HG02798 (cell line): ENCODE results near the gene WDR46.

Source experiments
- ATAC-seq: cut with Tn5 transposase; IDR thresholded peaks from one replicate; pipeline ENCODE4 v1.9.1; 2021; ENCODE audit warnings: mild to moderate bottlenecking; ENCODE audit not compliant: unreplicated experiment, poor library complexity

Gene WDR46

GRCh38 chr6:33314943-33315792 is 26.1 kb upstream of the WDR46 start:
- ATAC-seq: no peak

GRCh38 chr6:33314515-33314942 is 25.5 kb upstream of the WDR46 start:
- no peak for ATAC-seq

DNA sequence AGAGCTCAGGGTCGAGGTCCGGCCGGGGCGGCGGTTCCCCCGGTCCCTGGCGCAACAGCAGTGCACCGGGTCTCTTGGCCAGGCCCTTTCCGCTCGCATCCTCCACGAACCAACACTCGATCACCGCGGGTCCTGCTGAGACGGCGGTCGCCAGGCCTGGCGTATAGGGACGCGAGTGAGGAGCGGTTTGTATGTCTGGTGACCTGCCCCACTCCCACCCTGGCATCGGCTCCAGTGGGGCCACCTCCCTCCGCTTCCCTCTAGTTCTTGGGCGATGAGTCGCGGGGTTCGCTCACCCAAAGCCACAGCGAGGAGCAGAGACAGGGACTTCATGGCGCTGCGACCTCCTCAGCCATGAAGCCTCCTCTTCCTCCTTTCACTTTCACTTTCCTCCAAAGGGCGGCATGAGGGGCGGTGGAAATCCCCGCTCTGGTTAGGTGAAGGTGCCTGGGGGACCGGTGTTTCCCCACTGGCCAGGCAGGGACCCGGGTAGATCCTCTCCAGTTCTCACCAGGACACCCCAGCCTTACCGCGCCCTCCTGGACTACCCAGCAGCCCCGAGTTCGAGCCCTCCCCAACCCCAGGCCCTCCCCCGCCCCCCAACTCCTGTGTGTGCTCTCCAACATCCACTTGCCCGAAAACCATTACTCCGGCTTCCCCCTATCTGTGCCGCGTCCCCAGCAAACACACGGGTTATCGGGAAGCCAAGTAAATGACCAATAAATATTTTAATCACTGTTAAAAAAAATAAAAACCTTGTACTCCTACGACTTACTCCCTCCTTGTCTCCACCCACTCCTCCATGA is 24.9 kb upstream of the WDR46 start, which contains the start of gene TAPBP:
Gene TAPBP (minus strand): TSS at position 370 of the 806 bp plus-strand sequence. CDS start 37 bp downstream, at position 333.
- ATAC-seq: peak; percentile 40

GRCh38 chr6:33313105-33313708 is 24.2 kb upstream of the WDR46 start:
- ATAC-seq: peak; percentile 3

GRCh38 chr6:33312361-33313104 is 23.5 kb upstream of the WDR46 start:
- peak; percentile 36 for ATAC-seq

DNA sequence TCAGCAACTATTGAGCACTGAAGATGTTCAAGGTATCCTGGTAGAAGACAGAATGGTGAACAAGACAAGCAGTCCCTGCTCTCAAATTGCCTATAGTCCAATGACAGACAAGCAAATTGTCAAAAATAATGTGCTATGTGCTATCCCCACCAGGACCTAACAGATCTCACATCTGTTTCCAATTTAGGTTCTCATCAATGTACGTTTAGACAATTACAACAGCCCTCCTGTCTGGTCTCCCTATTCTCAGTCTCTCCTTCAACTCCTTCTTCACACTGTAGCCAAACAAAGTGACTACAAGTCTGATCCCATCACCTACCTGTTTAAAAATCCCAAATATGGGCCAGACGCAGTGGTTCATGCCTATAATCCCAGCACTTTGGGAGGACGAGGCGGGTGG is 17.3 kb upstream of the WDR46 start:
- ATAC-seq: no peak

DNA sequence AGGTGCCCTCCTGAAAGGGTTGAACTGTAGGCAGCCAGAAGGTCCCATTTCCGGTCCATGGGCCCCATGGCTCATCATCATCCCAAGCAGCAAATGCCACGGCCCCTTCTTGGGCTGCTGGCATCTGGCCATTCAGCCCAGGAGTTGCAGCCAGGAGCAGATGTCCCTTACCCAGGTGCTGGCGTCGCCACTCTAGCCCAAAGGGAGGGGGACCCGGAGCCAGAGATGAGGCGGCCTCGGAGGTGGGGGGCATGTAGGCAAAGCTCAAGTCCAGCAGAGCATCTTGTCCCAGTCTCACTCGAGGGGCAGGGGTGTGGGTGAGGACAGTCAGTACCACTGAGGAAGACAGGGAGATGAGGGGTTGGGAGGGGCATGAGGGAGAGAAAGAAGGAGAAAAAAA is 16.0 kb upstream of the WDR46 start:
- ATAC-seq: no peak

DNA sequence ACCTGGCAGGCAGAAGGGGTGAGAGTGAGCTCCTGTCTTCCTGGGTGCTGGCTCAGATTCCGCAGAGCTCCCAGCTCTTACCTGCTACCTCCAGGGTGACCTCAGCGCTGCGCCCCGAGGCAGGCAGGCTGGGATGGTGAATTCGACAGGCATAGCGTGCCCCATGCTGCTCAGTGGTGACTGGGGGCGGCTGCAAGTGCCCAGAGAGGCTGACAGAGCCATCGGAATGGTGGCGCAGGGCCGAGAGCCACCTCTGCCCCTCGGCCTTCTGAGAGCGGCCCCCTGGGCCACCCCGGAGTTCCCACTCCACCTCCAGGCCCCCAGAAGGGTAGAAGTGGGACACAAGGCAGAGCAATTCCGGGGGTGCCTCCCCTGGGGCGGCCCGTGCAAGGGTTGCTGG is 15.2 kb upstream of the WDR46 start:
- ATAC-seq: no peak

- ATAC-seq: no peak
These were observed 12.8 kb upstream of the WDR46 start for GRCh38 chr6:33301877-33302276.

DNA sequence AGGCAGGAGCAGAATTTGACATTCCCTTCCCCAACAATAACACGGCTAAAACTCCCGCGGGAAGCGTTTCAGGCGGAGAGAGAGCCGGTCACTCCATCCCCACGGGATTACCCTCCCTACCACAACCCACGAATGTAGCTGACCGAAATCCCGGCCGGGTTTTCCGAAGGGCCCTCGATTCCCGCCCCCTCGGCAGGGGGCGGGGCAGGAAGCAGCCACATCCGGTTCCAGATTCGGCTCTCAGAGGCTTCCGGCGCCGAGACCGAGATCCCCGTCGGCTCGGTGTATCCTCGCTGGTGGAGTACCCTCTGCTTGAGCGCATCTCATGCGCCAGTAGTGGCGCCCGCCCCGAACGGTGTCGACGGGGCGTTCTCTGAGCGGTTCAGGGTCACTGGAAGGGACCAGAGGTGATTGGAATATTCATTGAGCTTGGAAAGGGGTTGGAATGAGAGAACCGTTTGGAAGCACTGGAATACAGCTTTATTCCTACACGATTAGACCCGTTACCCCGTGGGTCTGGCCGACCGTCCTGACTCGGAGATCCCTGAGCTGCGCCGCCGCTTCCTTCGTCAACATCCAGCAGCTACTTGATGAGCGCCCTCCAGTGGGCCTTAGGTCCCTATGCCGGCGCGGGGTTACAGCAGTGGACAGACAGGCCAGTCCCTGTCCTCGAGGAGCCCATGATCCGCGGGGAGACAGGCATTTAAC is 10.4 kb upstream of the WDR46 start:
- peak; percentile 85 for ATAC-seq

DNA sequence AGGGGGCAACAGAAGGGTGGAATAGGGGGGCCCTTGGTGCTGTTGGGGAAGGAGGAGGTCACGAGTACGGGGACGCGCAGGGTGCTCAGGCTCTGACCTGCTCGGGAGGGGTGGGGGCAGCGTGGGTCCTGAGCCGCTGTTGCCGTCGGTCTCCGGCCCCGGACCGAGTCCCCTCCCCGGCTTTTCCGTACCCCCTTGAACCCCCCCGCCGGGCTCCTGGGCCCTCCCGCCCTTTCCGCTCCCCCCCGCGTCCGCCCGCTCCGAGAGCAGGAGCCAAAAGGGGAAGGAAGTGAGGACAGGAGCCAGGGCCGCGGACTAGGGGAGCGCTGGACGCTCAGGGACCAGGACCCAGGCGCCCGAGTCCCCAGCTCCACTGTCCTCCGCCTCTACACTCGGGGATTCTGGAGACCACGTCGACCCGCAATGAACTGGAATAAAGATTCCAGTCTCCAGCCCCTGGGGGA is 9.8 kb upstream of the WDR46 start, which contains the start of gene RGL2:
Gene RGL2 (minus strand): TSS at position 170 of the 464 bp plus-strand sequence. CDS start 332 bp downstream, outside the sequence.
- peak; percentile 31 for ATAC-seq

DNA sequence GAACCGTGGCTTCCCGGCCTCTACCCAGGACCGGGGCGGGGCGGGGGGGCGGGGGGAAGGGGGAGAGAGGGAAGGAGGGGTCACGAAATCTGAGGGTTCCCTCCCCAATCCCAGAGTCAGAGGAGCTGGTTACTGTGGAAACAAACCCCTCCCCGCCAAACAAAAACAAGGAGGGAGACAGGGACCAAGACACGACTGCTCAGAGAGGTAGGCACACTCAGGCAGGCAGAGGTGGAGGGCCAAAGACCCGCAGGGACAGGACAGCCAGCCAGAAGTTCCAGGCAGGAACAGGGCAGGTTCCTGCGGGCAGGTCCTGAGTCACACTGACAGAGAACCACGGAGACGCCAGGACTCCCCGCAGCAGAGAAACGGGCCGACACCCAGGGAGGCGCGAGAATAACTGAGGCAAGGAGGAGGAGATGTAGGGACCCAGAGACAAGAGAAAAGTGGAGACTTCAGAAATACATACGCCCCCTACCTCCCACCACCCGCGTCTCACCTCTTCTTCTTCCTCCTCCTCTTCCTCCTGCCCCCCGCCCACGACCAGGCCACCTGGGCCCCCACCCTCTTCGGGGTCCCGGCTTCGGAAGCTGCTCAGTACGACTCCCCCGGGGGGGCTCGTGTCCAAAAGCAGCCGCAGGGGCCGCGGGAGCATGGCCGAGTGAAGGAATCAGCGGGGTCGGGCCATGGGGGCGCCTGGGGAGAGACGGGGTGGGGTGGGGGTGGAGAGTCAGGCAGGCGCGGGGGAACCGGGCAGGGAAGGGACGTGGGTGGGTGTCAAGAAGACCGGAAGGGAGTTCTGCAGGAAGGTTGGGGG is 9.1 kb upstream of the WDR46 start:
- ATAC-seq: no peak

DNA sequence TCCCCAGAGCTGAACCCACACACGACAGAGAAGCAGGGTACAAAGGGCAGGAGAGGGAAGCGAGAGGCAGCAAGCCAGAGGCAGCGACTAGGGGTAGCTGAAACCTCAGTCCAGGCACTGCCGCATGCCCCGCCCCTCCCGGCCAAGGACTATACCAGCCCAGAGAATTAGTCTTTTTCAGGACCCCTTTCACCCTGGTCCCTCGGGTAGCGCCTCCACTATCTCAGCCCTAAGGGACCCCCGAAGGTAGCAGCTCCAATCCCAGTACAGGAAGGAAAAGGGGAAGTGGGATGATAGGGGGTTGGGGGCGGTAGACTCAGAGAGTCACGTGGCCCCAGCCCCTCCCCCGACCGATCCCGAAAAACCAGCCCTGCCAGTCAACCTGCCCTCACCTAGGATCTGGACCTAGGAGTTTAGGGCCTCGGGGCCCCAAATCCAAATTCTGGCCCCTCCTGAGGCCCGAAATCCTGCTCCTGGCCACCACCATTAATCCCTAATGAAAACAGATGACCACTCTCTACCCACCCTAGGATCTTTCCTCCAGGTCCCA is 8.4 kb upstream of the WDR46 start:
- no peak for ATAC-seq

GRCh38 chr6:33296797-33297405 is 7.9 kb upstream of the WDR46 start:
- no peak for ATAC-seq

DNA sequence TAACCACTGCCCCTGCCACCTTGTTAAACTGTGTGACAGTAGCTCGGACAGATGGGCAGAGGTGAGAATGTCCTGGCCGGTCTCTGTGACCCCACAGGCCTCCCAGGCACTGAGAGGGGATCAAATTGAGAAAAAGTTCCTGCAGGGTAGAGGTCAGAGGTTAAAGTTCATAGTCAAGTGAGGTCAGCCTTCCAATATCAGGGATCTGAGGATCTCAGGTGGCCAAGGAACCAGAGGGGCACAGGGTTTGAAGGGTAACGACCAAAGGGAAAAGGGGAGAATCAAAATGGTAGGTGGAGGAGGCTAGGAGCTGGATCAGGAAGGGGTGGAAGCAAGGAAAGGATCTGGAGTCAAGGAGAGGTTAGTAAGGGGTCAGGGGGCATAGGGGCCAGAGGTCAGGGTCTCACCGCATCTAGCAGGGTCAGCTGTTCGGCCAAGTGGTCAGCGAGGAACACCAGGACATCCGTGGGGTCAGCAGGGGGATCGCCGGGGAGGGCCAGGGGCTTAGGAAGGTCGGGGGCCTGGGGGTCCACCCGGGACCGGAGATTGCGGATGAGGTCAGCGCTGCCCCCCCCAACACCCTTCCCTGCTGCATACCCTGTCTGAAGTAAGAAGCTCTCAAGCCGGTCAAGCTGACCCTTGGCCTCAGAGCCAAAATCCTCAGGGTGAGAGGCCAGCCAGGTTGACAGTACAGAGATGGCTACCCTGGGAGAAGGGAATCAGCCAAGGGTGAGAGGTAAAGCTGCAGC is 6.8 kb upstream of the WDR46 start:
- no peak for ATAC-seq

GRCh38 chr6:33294086-33294823 is 5.2 kb upstream of the WDR46 start:
- ATAC-seq: no peak
